Smooth muscle cell of the brain vasculature (primary cell): ENCODE data around the gene DMD.
"Not testable (repeated sequence)": the region's sequence is repeated elsewhere in the genome, so short reads cannot be mapped to it uniquely, and the experiment has no call there.

Experiments
- DNase-seq: peaks from one replicate; pipeline ENCODE4 v3.0.0-alpha.2; 2012; ENCODE audit warnings: low read depth, low spot score

The DMD gene

GRCh38 chrX:33211356-33212260 lies at the start of gene DMD:
TSS of gene DMD (minus strand) at chrX:33211549. CDS start at chrX:33211312, 237 bp downstream.
- peak; percentile 44 for DNase-seq

GRCh38 chrX:33252306-33252825 lies 41.0 kb upstream of the DMD start:
- no peak for DNase-seq

GRCh38 chrX:33218819-33219218 lies 7.5 kb upstream of the DMD start:
- DNase-seq, result no peak

GRCh38 chrX:33210156-33210555 lies 1.2 kb downstream of the DMD start:
- no peak for DNase-seq

GRCh38 chrX:33207056-33207455 lies 4.3 kb downstream of the DMD start:
- DNase-seq, result no peak

- DNase-seq, result no peak
Observed at GRCh38 chrX:33205321-33205720, 6.0 kb downstream of the DMD start.

- DNase-seq, result no peak
Observed at GRCh38 chrX:33204889-33205288, 6.5 kb downstream of the DMD start.

GRCh38 chrX:33198561-33199279 lies 12.6 kb downstream of the DMD start:
- no peak for DNase-seq

- DNase-seq, result no peak
Observed at GRCh38 chrX:33195698-33196097, 15.7 kb downstream of the DMD start.

- no peak for DNase-seq
Observed at GRCh38 chrX:33194876-33195433, 16.4 kb downstream of the DMD start.

- no peak for DNase-seq
Observed at GRCh38 chrX:33194289-33194688, 17.1 kb downstream of the DMD start.

- DNase-seq, result no peak
Observed at GRCh38 chrX:33190016-33190415, 21.3 kb downstream of the DMD start.

- DNase-seq, result no peak
Observed at GRCh38 chrX:33188881-33189280, 22.5 kb downstream of the DMD start.

GRCh38 chrX:33188286-33188685 lies 23.1 kb downstream of the DMD start:
- DNase-seq, result no peak

GRCh38 chrX:33184803-33185202 lies 26.5 kb downstream of the DMD start:
- DNase-seq, result not testable (repeated sequence)

- peak; percentile 12 for DNase-seq
Observed at GRCh38 chrX:33183361-33183760, 28.0 kb downstream of the DMD start.

GRCh38 chrX:33178690-33179089 lies 32.7 kb downstream of the DMD start:
- no peak for DNase-seq

GRCh38 chrX:33178218-33178617 lies 33.1 kb downstream of the DMD start:
- no peak for DNase-seq

GRCh38 chrX:33175201-33175600 lies 36.1 kb downstream of the DMD start:
- no peak for DNase-seq

- no peak for DNase-seq
Observed at GRCh38 chrX:33171041-33171440, 40.3 kb downstream of the DMD start.

GRCh38 chrX:33161829-33162228 lies 49.5 kb downstream of the DMD start:
- DNase-seq, result no peak

GRCh38 chrX:33160273-33160672 lies 51.1 kb downstream of the DMD start:
- DNase-seq, result no peak
